ENCODE measurements around the gene E4F1.

DNA sequence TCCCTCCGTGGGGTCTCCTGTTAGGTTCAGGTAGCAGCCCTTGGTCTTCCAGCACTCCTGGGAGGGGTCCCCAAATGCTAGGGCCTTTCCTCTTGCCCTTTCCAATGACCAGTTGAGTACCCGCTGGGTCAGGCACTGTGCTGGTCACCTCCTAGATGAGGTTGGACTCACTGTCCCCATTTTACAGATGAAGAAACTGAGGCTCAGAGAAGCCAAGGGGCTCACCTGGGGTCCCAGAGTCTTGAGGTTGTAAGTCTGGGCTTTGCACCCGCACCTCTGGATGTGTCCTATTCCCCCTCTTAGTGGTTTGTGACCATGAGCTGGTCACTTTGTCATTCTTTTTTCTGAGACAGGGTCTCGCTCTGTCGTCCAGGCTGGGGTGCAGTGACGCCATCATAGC, 25.6 kb upstream of the E4F1 start:
- no peak for TF ChIP-seq POLR2A (IDR thresholded peaks at IDR 0.05; ENCODE audit: low read depth, low read length)
- no peak for TF ChIP-seq POLR2AphosphoS5 (IDR thresholded peaks at IDR 0.05; ENCODE audit: low read depth, low read length)

Data from GM12892 (cell line).